Measurements from ENCODE around the gene CES3. TPM values are rescaled to one million over a fixed set of nuclear protein-coding genes. Genes with fewer than 3 reads are reported as not detected.

The CES3 gene
- total RNA-seq, 2 experiments from 2014 or later = 1.1 to 1.3 TPM

GRCh38 chr16:67022531-67023214 lies 61.6 kb downstream of the CES3 start:
- Histone ChIP-seq H3K27me3 (ENCODE audit: control insufficient read depth in 1 of 2, insufficient read depth in 2 of 2, low read length in 2 of 2) (no peaks in the 10 kb centered on the region), H3K9me3 (ENCODE audit: control insufficient read depth in 1 of 2, insufficient read depth in 1 of 2, low read length in 2 of 2) (no peaks in the 10 kb centered on the region), H3K4me1 (ENCODE audit: insufficient read depth, low read length) (peaks cover 12% of the 10 kb centered on the region), H3K4me3 (ENCODE audit: low read length) (no peak overlapping the region), H3K27ac (ENCODE audit: low read depth in 1 of 2, low read length in 2 of 2) (no peak overlapping the region), H3K36me3 (ENCODE audit: insufficient read depth, low read length) (no peaks in the 10 kb centered on the region)
- TF ChIP-seq, protein P1, sequence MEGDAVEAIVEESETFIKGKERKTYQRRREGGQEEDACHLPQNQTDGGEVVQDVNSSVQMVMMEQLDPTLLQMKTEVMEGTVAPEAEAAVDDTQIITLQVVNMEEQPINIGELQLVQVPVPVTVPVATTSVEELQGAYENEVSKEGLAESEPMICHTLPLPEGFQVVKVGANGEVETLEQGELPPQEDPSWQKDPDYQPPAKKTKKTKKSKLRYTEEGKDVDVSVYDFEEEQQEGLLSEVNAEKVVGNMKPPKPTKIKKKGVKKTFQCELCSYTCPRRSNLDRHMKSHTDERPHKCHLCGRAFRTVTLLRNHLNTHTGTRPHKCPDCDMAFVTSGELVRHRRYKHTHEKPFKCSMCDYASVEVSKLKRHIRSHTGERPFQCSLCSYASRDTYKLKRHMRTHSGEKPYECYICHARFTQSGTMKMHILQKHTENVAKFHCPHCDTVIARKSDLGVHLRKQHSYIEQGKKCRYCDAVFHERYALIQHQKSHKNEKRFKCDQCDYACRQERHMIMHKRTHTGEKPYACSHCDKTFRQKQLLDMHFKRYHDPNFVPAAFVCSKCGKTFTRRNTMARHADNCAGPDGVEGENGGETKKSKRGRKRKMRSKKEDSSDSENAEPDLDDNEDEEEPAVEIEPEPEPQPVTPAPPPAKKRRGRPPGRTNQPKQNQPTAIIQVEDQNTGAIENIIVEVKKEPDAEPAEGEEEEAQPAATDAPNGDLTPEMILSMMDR (IDR thresholded peaks at IDR 0.05) = no peak
- no peak for DNase-seq
- no peak overlapping the region for H3K27ac Mint-ChIP-seq
- no peaks in the 10 kb centered on the region for H3K9me3 Mint-ChIP-seq
- no peaks in the 10 kb centered on the region for H3K4me1 Mint-ChIP-seq (ENCODE audit: low read depth)
- H3K27me3 Mint-ChIP-seq = no peaks in the 10 kb centered on the region
- POLR2A ChIA-PET = interaction anchor here (1.2 kb wide), 1 partner anchor 9 kb away, joined by 3 read pairs; no protein-coding TSS in a partner anchor
- intact Hi-C loops (cut with DNase I, micrococcal nuclease) = no loop called here
- CTCF ChIA-PET = interaction anchor here (1.2 kb wide), 2 partner anchors 131 to 133 kb away, joined by 3 to 5 read pairs; no protein-coding TSS in a partner anchor
- no peak overlapping the region for H3K4me3 Mint-ChIP-seq
- no peak for ATAC-seq (ENCODE audit: poor library complexity)
- no peaks in the 10 kb centered on the region for H3K36me3 Mint-ChIP-seq (ENCODE audit: low read depth)

GRCh38 chr16:67023689-67024088 lies 62.6 kb downstream of the CES3 start:
- no peaks in the 10 kb centered on the region for H3K9me3 ChIP-seq (ENCODE audit: control insufficient read depth in 1 of 2, insufficient read depth in 1 of 2, low read length in 2 of 2)
- H3K4me1 Mint-ChIP-seq (ENCODE audit: low read depth) = peaks cover 6% of the 10 kb centered on the region
- H3K4me3 ChIP-seq (ENCODE audit: low read length) = no peak overlapping the region
- ChIA-PET POLR2A (no interaction called here), CTCF (no interaction called here)
- H3K4me1 ChIP-seq (ENCODE audit: insufficient read depth, low read length) = peaks cover 17% of the 10 kb centered on the region
- H3K4me3 Mint-ChIP-seq = no peak overlapping the region
- H3K27ac Mint-ChIP-seq = no peak overlapping the region
- DNase-seq = no peak
- no peak overlapping the region for H3K27ac ChIP-seq (ENCODE audit: low read depth in 1 of 2, low read length in 2 of 2)
- no peaks in the 10 kb centered on the region for H3K27me3 Mint-ChIP-seq
- intact Hi-C loops (cut with DNase I, micrococcal nuclease) = no loop called here
- H3K9me3 Mint-ChIP-seq = no peaks in the 10 kb centered on the region
- no peak for ATAC-seq (ENCODE audit: poor library complexity)
- H3K36me3 ChIP-seq (ENCODE audit: insufficient read depth, low read length) = no peaks in the 10 kb centered on the region
- H3K27me3 ChIP-seq (ENCODE audit: control insufficient read depth in 1 of 2, insufficient read depth in 2 of 2, low read length in 2 of 2) = no peaks in the 10 kb centered on the region
- H3K36me3 Mint-ChIP-seq (ENCODE audit: low read depth) = no peaks in the 10 kb centered on the region
- TF ChIP-seq, protein P1 (IDR thresholded peaks at IDR 0.05) = no peak

Other genes starting within 250 kb of the CES3 start
- 10 to 100 TPM; 81.8 to 82.4 TPM for gene DYNC1LI2, start 209.7 kb upstream of the CES3 start, total RNA-seq
- gene TERB1, start 159.7 kb upstream of the CES3 start, total RNA-seq = under 1 TPM; 0.11 to 0.22 TPM
- 10 to 100 TPM; 89.1 to 91.2 TPM for gene NAE1, start 130.3 kb upstream of the CES3 start, total RNA-seq
- not detected for gene CA7, start 116.9 kb upstream of the CES3 start, total RNA-seq
- 1 to 10 TPM; 3.3 to 5.9 TPM for gene PDP2, start 80.8 kb upstream of the CES3 start, total RNA-seq
- gene CDH16, start 42.4 kb upstream of the CES3 start, total RNA-seq = not detected
- gene RRAD, start 35.7 kb upstream of the CES3 start, total RNA-seq = under 1 TPM; 0.28 to 0.49 TPM
- 10 to 100 TPM; 58.6 to 70.4 TPM for gene CIAO2B, start 26.9 kb upstream of the CES3 start, total RNA-seq
- 10 to 100 TPM; 59.3 to 62.6 TPM for gene CES2, start 25.8 kb upstream of the CES3 start, total RNA-seq
- gene CES4A, start 27.3 kb downstream of the CES3 start, total RNA-seq = 10 to 100 TPM; 14.9 to 16.0 TPM
- 10 to 100 TPM; 58.8 to 59.6 TPM for gene CBFB, start 67.9 kb downstream of the CES3 start, total RNA-seq
- 10 to 100 TPM; 10.6 to 10.8 TPM for gene PHAF1, start 148.7 kb downstream of the CES3 start, total RNA-seq
- gene B3GNT9, start 189.7 kb downstream of the CES3 start, total RNA-seq = 1 to 10 TPM; 2.0 to 2.5 TPM
- gene TRADD, start 198.6 kb downstream of the CES3 start, total RNA-seq = 10 to 100 TPM; 32.4 to 34.0 TPM
- 10 to 100 TPM; 11.5 to 11.6 TPM for gene FBXL8, start 198.7 kb downstream of the CES3 start, total RNA-seq
- gene HSF4, start 203.5 kb downstream of the CES3 start, total RNA-seq = 10 to 100 TPM; 19.7 to 26.1 TPM
- gene NOL3, start 209.3 kb downstream of the CES3 start, total RNA-seq = 1 to 10 TPM; 1.1 to 1.2 TPM
- gene MATCAP1, start 222.7 kb downstream of the CES3 start, total RNA-seq = 10 to 100 TPM in 1 of 2 experiments, 1 to 10 TPM in 1; 9.7 to 10.6 TPM
- gene EXOC3L1, start 228.9 kb downstream of the CES3 start, total RNA-seq = not detected
- 10 to 100 TPM; 50.9 to 56.1 TPM for gene E2F4, start 230.9 kb downstream of the CES3 start, total RNA-seq
- 1 to 10 TPM; 1.9 to 2.3 TPM for gene ELMO3, start 237.9 kb downstream of the CES3 start, total RNA-seq

All from CD4-positive, alpha-beta T cell (primary cell).